SK-N-SH (cell line): ENCODE measurements around the gene NBDY.

Experiments used
- CHD2 ChIP-seq: fragments of 150-350 bp; IDR thresholded peaks from 2 replicates; pipeline ENCODE4 v1.6.1; 2018; ENCODE audit warnings: low read length; ENCODE audit not compliant: partially characterized antibody
- EP300 ChIP-seq, 2 experiments: IDR thresholded peaks; 2 replicates each; pipeline versions ENCODE4 v1.4.0 to v1.6.1; 2012; ENCODE audit warnings: borderline replicate concordance in 1 of 2, low read depth in 1 of 2, low read length in 1 of 2
- RCOR1 ChIP-seq: fragments of 150-350 bp; IDR thresholded peaks from 2 replicates; pipeline ENCODE4 v1.6.1; 2017; ENCODE audit warnings: antibody characterized with exemption, low read length
- YY1 ChIP-seq: IDR thresholded peaks from 2 replicates; pipeline ENCODE4 v1.4.0; 2012; ENCODE audit warnings: low read depth, mild to moderate bottlenecking
- TF ChIP-seq, protein P1 (sequence below): fragments of 200-600 bp; sonication (generic); IDR thresholded peaks from 2 replicates; pipeline ENCODE4 v1.6.1; 2017; ENCODE audit warnings: antibody characterized with exemption, mild to moderate bottlenecking, moderate library complexity
- TF ChIP-seq, protein P2 (sequence below): IDR thresholded peaks from 2 replicates; pipeline ENCODE4 v1.6.1; 2012; ENCODE audit warnings: mild to moderate bottlenecking, low read depth, low read length, moderate library complexity

GRCh38 chrX:56765811-56766553 is 36.9 kb downstream of the NBDY start:
- TF ChIP-seq, protein P1, sequence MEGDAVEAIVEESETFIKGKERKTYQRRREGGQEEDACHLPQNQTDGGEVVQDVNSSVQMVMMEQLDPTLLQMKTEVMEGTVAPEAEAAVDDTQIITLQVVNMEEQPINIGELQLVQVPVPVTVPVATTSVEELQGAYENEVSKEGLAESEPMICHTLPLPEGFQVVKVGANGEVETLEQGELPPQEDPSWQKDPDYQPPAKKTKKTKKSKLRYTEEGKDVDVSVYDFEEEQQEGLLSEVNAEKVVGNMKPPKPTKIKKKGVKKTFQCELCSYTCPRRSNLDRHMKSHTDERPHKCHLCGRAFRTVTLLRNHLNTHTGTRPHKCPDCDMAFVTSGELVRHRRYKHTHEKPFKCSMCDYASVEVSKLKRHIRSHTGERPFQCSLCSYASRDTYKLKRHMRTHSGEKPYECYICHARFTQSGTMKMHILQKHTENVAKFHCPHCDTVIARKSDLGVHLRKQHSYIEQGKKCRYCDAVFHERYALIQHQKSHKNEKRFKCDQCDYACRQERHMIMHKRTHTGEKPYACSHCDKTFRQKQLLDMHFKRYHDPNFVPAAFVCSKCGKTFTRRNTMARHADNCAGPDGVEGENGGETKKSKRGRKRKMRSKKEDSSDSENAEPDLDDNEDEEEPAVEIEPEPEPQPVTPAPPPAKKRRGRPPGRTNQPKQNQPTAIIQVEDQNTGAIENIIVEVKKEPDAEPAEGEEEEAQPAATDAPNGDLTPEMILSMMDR: no peak
- TF ChIP-seq EP300 (IDR thresholded peaks at IDR 0.05; ENCODE audit: borderline replicate concordance in 1 of 2, low read depth in 1 of 2, low read length in 1 of 2): no peak
- no peak for TF ChIP-seq CHD2
- no peak for TF ChIP-seq RCOR1
- TF ChIP-seq YY1: no peak
- TF ChIP-seq, protein P2, sequence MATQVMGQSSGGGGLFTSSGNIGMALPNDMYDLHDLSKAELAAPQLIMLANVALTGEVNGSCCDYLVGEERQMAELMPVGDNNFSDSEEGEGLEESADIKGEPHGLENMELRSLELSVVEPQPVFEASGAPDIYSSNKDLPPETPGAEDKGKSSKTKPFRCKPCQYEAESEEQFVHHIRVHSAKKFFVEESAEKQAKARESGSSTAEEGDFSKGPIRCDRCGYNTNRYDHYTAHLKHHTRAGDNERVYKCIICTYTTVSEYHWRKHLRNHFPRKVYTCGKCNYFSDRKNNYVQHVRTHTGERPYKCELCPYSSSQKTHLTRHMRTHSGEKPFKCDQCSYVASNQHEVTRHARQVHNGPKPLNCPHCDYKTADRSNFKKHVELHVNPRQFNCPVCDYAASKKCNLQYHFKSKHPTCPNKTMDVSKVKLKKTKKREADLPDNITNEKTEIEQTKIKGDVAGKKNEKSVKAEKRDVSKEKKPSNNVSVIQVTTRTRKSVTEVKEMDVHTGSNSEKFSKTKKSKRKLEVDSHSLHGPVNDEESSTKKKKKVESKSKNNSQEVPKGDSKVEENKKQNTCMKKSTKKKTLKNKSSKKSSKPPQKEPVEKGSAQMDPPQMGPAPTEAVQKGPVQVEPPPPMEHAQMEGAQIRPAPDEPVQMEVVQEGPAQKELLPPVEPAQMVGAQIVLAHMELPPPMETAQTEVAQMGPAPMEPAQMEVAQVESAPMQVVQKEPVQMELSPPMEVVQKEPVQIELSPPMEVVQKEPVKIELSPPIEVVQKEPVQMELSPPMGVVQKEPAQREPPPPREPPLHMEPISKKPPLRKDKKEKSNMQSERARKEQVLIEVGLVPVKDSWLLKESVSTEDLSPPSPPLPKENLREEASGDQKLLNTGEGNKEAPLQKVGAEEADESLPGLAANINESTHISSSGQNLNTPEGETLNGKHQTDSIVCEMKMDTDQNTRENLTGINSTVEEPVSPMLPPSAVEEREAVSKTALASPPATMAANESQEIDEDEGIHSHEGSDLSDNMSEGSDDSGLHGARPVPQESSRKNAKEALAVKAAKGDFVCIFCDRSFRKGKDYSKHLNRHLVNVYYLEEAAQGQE: no peak
